Fibroblast of the aortic adventitia (primary cell): ENCODE measurements around the gene MATCAP1. TPM values are rescaled to one million over a fixed set of nuclear protein-coding genes. Genes with fewer than 3 reads are reported as not detected.
A peak's percentile ranks its signal among the peaks of the same experiment; 100 is the strongest.

Experiments used
- DNase-seq: peaks from one replicate; pipeline ENCODE4 v3.0.0-alpha.2; 2010; ENCODE audit warnings: low read depth
- H3K4me3 ChIP-seq: 2 replicates; pipeline ENCODE4 v1.5.1; 2011; ENCODE audit warnings: low read depth, mild to moderate bottlenecking, control low read depth, low read length, moderate library complexity
- total RNA-seq: library from RNA; depleted of rRNA; stranded (reverse); fragments of >200 nt; gene quantifications from 2 replicates; pipeline ENCODE4 v1.2.3, GENCODE V29; 2012; ENCODE audit warnings: low replicate concordance
- TF ChIP-seq, protein P1 (sequence below): IDR thresholded peaks from 2 replicates; pipeline ENCODE4 v1.5.1; 2011; ENCODE audit warnings: mild to moderate bottlenecking, low read length, control low read depth, inconsistent platforms; ENCODE audit not compliant: insufficient read depth

Gene MATCAP1
- total RNA-seq, 1 donor: 9.9 TPM

DNA sequence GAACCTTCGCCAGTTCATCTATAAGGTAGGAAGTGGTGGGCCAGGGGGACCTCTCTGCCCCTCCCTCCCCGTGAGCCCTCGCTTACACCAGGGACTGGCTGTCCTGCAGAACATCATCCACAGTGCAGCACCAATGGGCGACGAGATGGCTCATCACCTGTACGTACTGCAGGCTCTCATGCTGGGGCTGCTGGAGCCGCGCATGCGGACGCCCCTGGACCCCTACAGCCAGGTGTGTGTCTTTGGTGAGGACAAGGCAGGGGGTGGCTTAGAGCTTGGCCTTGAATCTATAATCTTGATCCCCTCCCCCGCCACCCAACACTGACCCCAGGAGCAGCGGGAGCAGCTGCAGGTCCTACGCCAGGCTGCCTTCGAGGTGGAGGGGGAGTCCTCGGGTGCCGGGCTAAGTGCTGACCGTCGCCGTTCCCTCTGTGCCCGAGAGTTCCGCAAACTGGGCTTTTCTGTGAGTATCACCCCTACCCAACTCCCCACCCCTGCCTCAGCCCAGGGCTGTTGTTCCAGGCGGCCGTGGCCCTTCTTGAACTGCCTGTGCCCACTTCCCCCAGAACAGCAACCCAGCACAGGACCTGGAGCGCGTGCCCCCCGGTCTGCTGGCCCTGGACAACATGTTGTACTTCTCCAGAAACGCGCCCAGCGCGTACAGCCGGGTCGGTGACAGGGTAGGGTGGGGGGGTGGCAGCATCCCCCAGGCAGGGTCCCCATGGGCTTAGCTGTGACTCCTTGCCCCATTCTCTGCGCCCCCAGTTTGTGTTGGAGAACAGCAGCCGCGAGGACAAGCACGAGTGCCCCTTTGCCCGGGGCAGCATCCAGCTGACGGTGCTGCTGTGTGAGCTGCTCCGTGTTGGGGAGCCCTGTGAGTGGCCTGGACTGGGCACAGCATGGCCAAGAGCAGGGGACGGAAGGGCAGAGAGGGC lies 17.9 kb upstream of the MATCAP1 start:
- TF ChIP-seq, protein P1, sequence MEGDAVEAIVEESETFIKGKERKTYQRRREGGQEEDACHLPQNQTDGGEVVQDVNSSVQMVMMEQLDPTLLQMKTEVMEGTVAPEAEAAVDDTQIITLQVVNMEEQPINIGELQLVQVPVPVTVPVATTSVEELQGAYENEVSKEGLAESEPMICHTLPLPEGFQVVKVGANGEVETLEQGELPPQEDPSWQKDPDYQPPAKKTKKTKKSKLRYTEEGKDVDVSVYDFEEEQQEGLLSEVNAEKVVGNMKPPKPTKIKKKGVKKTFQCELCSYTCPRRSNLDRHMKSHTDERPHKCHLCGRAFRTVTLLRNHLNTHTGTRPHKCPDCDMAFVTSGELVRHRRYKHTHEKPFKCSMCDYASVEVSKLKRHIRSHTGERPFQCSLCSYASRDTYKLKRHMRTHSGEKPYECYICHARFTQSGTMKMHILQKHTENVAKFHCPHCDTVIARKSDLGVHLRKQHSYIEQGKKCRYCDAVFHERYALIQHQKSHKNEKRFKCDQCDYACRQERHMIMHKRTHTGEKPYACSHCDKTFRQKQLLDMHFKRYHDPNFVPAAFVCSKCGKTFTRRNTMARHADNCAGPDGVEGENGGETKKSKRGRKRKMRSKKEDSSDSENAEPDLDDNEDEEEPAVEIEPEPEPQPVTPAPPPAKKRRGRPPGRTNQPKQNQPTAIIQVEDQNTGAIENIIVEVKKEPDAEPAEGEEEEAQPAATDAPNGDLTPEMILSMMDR: no peak
- no peak overlapping the region for H3K4me3 ChIP-seq
- no peak for DNase-seq

DNA sequence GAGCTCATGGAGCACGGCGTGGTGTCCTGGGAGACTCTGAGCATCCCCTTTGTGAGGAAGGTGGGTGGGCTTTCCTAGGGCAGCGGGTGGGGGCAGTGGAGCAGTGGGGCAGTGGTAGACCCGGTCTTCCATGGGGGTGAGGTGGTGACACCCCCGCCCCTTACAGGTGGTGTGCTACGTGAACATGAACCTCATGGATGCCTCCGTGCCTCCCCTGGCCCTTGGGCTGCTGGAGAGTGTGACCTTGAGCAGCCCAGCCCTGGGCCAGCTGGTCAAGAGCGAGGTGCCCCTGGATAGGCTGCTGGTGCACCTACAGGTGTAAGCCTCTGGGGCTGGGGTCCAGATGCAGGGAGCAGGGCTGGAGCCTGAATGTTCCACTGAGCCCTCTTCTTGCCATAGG lies 16.7 kb upstream of the MATCAP1 start:
- no peak for DNase-seq
- no peak overlapping the region for H3K4me3 ChIP-seq
- TF ChIP-seq, protein P1: no peak

DNA sequence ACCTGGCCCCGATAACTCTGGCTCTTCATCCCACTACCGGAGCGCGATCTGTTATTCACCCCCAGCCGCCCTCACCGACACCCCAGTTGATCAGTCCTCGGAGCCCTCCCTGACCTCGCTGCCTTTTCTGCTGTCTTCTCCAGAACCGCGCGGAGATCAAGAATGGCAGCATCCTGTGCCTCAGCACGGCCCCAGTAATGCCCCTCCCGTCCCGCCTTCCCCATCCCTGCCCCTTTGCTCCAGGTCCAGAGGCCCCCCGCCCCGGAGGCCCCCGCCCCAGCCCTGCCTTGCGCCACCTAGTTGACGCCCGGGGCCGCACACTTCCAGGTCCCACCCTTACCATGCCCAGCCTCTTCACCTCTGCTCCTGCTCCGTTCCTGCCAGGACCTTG lies 16.0 kb upstream of the MATCAP1 start:
- no peak overlapping the region for H3K4me3 ChIP-seq
- TF ChIP-seq, protein P1: no peak
- DNase-seq: no peak

DNA sequence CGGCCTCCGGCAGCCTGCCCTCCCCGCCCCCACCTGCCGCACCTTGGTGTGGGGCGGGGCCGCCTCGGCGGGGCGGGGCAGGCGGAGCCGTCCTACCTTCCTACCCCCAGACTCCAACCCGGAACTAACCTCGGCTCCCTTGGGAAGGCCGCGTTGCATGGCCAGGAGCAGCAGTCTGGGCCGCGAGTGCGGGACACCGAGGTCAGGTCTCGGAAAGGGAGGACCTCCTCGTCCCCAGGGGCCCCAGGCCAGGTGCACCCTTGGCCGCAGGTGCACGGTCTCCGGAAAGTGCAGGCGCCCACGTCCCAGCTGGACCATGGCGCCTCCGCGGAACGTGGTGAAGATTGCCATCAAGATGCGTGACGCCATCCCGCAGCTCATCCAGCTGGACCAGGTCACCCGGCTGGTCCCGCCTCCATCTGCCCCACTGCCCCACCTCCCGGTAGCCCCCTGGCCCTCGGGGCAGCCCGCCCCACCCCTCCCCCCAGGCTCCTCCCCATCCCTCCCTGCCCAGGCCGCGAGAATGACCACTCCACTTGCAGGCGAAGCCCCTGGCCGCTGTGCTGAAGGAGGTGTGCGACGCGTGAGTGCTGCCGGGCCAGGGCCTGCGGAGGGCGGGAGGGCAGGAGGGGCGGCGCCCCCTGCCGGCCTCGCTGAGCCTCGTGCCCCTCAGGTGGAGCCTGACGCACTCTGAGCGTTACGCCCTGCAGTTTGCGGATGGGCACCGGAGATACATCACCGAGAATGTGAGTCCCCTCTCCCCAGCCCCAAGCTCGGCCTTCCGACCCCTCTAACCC lies 15.4 kb upstream of the MATCAP1 start, which contains the start of gene ELMO3:
ELMO3 (plus strand) TSS at position 121 of the 797 bp plus-strand sequence; CDS start at position 317, 196 bp downstream.
- no peak for DNase-seq
- TF ChIP-seq, protein P1: peak; percentile 39

DNA sequence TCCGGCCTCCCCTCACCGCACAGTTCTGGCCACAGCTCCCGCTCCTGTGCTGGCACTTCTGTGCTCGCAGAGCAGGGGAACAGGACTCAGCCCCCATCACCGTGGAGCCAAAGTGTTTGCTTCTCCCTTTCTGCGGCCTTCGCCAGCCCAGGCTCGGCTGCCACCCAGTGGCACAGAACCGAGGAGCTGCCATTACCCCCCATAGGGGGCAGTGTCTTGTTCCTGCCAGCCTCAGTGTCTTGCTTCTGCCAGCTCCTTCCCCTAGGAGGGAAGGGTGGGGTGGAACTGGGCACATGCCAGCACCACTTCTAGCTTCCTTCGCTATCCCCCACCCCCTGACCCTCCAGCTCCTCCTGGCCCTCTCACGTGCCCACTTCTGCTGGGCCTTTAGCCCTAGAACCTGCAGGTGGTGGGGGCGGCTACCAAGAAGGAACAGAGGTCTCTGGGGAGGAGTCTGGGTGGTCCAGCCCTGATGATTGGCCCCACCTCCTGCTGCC lies 14.5 kb upstream of the MATCAP1 start:
- peak; percentile 49 for DNase-seq
- no peak overlapping the region for H3K4me3 ChIP-seq
- TF ChIP-seq, protein P1: peak; percentile 63

More for the DNA sequence above, 15.4 kb upstream of the MATCAP1 start, which contains the start of gene ELMO3:
- H3K4me3 ChIP-seq: no peak within 1 kb of the TSS

DNA sequence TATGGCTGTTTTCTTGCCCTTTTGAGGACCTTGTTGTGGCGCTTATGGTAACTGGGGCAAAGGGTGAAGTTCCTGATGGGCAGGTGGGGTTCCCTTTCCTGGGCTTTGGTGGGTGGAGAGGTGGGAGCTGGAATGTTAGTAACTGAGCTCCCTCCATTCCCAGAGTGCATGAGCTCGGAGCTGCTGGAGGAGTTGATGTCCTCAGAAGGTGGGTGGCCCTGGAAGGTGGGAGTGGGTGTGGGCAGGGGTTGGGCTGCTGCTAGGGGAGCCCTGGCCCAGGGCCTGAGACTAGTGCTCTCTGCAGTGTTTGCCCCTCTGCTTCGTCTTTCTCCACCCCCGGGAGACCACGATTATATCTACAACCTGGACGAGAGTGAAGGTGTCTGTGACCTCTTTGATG lies 13.9 kb upstream of the MATCAP1 start:
- TF ChIP-seq, protein P1: no peak
- DNase-seq: no peak
- H3K4me3 ChIP-seq: no peak overlapping the region
